ENCODE data around the gene CBX4.
A peak's percentile ranks its signal among the peaks of the same experiment; 100 is the strongest.

CBX4 gene

GRCh38 chr17:79800325-79801155 is 38.7 kb downstream of the CBX4 start:
- no peak for DNase-seq (ENCODE audit: low read depth in 2 of 2)

GRCh38 chr17:79799538-79800324 is 39.5 kb downstream of the CBX4 start:
- no peak for DNase-seq (ENCODE audit: low read depth in 2 of 2)

- DNase-seq (ENCODE audit: low read depth in 2 of 2), result no peak
These were observed 40.1 kb downstream of the CBX4 start for GRCh38 chr17:79799174-79799537.

- no peak for DNase-seq (ENCODE audit: low read depth in 2 of 2)
These were observed 40.7 kb downstream of the CBX4 start for GRCh38 chr17:79798299-79799173.

- no peak for DNase-seq (ENCODE audit: low read depth in 2 of 2)
These were observed 41.5 kb downstream of the CBX4 start for GRCh38 chr17:79797492-79798298.

- peak; percentile 98 to 99 for DNase-seq (ENCODE audit: low read depth in 2 of 2)
These were observed 42.3 kb downstream of the CBX4 start, which contains the start of gene CBX8 for GRCh38 chr17:79796763-79797491. Gene CBX8 (minus strand): TSS chr17:79797077. CDS start chr17:79796998, 79 bp downstream.

- DNase-seq (ENCODE audit: low read depth in 2 of 2), result no peak
These were observed 42.8 kb downstream of the CBX4 start for GRCh38 chr17:79796444-79796762.

- no peak for DNase-seq (ENCODE audit: low read depth in 2 of 2)
These were observed 43.3 kb downstream of the CBX4 start for GRCh38 chr17:79795795-79796443.

GRCh38 chr17:79794659-79795511 is 44.4 kb downstream of the CBX4 start:
- no peak for DNase-seq (ENCODE audit: low read depth in 2 of 2)

- DNase-seq (ENCODE audit: low read depth in 2 of 2), result no peak
These were observed 45.3 kb downstream of the CBX4 start for GRCh38 chr17:79793924-79794304.

GRCh38 chr17:79792984-79793923 is 46.0 kb downstream of the CBX4 start:
- DNase-seq (ENCODE audit: low read depth in 2 of 2), result no peak

- DNase-seq (ENCODE audit: low read depth in 2 of 2), result no peak
These were observed 46.8 kb downstream of the CBX4 start for GRCh38 chr17:79792341-79792871.

GRCh38 chr17:79791735-79792161 is 47.5 kb downstream of the CBX4 start:
- DNase-seq (ENCODE audit: low read depth in 2 of 2), result no peak

GRCh38 chr17:79790805-79791734 is 48.2 kb downstream of the CBX4 start:
- no peak for DNase-seq (ENCODE audit: low read depth in 2 of 2)

- DNase-seq (ENCODE audit: low read depth in 2 of 2), result no peak
These were observed 49.1 kb downstream of the CBX4 start for GRCh38 chr17:79789943-79790804.
